HG02678 (cell line): ENCODE results near the gene C16orf89.

Source experiments
- ATAC-seq: cut with Tn5 transposase; IDR thresholded peaks from one replicate; pipeline ENCODE4 v1.9.1; 2021; ENCODE audit warnings: mild to moderate bottlenecking, moderate library complexity; ENCODE audit not compliant: unreplicated experiment

Gene C16orf89

GRCh38 chr16:5031601-5032000, 34.2 kb downstream of the C16orf89 start:
- ATAC-seq = no peak

GRCh38 chr16:5030251-5030870, 35.4 kb downstream of the C16orf89 start:
- no peak for ATAC-seq

DNA sequence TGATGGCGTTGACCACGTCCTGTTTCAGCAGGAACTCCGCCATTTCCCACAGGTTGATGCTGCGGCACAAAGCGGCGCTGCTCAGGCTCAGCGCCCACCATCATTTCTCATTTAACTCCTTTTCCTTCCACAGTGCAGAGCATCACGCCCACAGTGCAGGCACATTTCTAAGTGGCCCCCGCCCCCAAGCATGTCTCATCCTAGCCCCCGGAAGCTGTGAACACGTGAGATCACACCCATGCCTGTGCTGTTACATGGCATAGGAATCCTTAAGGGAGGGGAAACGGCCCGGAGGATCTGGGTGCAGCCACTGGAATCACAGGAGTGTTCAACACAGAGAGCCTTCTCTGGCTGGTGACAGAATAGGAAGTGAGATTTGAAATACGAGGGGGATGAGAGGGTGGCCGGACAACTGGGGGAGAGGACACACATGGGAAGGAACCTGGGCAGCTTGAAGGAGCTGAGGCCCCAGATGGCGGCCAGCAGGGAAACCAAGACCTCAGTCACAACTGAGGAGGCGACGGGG, 36.7 kb downstream of the C16orf89 start:
- ATAC-seq = no peak

DNA sequence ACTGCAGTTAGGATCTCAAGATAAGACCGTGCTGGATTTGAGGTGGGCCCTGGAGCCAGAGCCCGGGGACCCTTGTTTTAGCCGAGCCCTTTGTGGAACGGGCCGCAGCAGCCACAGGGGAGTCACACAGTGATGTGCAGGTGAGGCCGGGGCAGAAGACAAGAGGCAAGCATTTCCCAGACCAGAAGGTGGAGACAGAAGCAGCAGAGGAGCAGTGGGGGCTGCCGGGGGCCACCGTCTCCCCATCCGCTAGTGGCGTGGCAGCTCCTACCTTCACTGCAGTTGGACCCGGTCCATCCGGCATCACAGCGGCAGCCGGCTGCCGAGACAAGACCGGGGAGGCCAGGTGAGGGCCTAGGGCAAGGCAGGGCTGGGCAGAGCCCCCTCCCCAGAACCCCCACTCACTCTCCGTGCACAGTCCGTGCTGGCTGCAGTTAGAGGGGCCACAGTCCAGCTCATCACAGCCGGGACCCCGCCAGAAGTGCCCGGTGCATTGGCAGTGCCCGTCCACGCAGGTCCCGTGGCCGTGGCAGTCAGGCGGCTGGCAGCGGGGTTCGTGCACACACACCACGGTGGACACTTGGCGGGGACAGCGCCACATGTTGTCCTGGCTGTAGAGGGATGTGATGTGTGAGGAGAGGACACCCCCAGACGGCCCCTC, 38.1 kb downstream of the C16orf89 start:
- ATAC-seq = no peak

DNA sequence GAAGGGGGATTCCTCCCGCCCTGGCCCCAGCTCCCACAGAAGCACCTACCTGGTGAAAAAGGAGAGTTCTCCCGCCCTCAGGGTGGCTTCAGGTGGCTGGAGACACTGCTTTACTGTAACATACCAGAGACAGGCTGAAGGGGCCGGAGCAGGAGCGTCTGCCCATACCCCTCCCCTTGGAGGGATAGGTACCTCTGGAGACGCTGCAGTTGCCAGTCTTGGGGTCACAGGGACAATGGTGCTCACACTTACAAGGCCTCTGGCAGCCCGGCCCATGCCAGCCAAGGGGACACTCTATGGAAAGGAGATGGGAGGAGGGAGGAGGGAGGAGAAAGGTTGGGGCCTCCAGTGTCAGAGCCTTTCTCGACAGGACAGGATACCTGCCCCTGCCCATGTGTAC, 38.7 kb downstream of the C16orf89 start:
- ATAC-seq = no peak

DNA sequence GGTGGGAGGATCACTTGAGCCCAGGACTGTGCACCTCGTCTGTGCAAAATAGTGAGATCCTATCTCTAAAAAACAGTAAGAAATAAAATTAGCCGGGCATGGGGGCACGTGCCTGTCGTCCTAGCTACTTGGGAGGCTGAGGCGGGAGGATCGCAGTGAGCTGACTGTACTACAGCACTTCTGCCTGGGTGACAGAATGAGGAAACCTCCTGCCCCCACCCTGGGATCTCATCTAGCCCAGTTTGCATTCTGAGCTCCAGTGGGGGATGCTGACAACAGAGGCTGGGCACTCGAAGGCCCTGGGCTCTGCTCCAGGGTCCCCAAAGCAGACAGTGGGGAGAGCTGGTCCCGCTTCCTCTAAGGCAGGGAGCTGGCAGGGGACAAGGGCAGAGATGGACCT, 39.1 kb downstream of the C16orf89 start:
- ATAC-seq = no peak

DNA sequence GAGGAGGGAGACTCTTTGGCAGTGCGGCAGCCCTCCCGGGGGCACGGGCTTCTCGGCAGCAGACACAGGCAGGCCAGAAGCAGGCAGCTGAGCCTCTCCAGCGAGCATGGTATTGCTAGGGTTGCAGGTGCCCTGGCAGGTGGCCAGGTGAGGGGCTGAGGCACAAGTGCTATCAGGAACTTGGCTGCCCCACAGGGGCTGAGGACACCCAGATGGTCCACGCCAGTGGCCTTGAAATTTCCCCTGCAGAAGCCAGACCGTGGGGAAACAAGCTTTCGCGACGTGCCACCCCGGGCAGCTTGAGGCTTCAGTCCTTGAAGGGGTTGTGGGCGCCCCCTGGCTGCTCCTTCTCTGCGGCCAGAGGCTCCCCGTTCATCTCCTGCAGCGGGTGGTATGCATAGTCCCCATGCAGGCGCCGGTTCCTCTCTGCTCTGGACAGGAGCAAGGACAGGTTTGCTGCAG, 40.6 kb downstream of the C16orf89 start:
- ATAC-seq = no peak

DNA sequence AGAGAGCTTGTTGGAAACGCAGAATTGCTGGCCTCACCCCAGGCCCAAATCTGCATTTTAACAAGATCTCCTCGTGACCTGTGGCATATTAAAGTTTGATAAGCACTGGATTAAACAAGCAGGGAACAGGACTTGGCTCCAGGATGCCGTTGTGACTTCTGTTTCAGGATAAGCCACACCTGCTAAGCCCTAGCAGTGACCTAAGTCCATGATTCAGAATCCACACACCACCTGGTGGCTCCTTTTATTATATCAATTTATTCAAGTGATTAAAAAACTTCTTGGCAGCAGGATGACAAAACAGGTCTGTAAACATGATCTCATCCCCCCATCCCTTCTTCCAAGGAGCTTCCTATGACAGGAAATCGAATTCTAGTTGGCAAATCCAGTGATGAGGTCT, 41.1 kb downstream of the C16orf89 start:
- no peak for ATAC-seq

- no peak for ATAC-seq
Observed at GRCh38 chr16:5022521-5022920, 43.2 kb downstream of the C16orf89 start.

- no peak for ATAC-seq
Observed at GRCh38 chr16:5020551-5020950, 45.2 kb downstream of the C16orf89 start.

DNA sequence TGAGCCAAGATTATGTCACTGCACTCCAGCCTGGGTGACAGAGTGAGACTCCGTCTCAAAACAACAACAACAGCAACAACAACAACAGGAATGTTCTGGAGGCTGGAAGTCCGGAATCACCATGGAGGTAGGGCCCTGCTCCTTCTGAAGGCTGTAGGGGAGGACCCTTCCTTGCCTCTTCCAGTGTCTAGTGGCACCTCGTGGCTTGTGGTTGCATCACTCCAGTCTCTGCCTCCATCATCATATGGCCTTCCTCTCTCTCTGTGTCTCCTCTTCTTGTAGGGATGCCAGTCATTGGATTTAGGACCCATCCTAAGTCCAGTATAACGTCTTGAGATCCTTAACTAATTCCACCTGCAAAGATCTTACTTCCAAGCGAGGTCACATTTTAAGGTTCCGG, 46.0 kb downstream of the C16orf89 start:
- ATAC-seq = no peak

- no peak for ATAC-seq
Observed at GRCh38 chr16:5018793-5019192, 47.0 kb downstream of the C16orf89 start.

- no peak for ATAC-seq
Observed at GRCh38 chr16:5017678-5017969, 48.1 kb downstream of the C16orf89 start.

DNA sequence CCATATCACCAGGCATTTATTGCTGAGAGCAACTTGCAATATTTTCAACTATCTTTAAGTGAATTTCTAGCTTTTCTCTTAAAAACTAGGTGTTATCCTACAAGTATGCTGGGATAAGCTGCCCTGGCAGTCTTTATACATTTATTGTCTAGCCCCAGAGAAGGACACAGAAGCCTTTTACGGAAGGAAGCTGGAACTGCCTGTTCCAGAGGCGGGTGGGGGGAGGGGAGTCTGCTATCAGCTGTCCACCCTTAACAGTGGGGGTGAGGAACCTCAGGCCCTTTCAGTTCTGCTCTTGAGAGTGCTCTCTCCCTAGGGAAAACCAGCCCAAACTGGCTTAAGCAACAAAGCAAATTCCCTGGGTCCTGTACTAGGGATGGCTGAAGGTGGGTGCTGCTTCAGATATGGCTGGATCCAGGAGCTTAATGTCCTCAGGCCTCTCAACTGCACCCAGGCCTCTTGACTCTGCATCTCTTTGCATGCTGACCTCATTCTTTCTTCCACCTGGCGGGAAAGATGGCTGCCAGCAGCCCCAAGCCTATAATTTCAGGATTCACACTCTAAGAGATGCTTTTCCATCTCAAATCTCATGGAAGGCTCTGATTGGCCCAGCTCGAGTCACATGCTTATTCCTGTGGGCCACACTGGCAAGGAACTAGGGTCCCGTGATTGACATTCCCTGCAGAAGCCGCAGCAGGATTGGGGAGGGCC, 48.6 kb downstream of the C16orf89 start:
- no peak for ATAC-seq

GRCh38 chr16:5015887-5016286, 49.9 kb downstream of the C16orf89 start:
- no peak for ATAC-seq

GRCh38 chr16:5015351-5015750, 50.4 kb downstream of the C16orf89 start:
- no peak for ATAC-seq

GRCh38 chr16:5012887-5013286, 52.9 kb downstream of the C16orf89 start:
- ATAC-seq = no peak

GRCh38 chr16:5011637-5012036, 54.1 kb downstream of the C16orf89 start:
- no peak for ATAC-seq

DNA sequence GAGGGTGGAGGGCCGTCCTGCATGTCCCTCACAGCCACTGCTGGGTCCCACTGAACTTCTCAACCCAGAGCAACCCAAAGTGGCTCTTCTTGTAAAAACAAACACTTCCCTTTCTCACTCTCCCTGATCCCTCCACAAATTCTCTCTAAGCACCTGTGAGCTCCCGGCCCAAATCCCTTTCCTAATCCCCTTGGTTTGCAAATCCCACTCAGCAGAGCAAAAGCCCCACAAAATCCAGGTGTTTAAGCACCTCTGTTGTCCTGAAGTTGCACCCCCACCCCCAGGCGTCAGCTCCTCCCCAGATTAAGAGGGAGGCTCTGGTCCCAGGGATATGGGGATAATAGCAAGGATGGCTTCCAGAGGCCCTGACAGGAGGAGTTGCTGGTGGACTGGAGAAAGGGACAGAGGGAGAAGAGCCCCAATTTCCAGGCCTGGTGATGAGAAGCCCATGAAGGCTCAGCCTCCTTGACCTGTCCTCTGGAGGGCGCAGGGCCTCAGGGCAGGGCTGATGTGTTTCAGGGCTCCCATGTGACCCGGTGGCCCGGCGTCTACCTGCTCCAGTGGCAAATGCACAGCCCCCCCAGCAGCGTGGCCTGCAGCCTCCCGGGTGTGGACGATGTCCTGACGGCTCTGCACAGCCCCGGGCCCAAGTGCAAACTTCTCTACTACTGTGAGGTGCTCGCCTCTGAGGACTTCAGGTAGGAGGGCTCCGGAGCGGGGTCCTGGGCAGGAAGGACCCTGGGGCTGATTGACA, 55.0 kb downstream of the C16orf89 start:
- no peak for ATAC-seq

- ATAC-seq = no peak
Observed at GRCh38 chr16:5008311-5008731, 57.4 kb downstream of the C16orf89 start.

DNA sequence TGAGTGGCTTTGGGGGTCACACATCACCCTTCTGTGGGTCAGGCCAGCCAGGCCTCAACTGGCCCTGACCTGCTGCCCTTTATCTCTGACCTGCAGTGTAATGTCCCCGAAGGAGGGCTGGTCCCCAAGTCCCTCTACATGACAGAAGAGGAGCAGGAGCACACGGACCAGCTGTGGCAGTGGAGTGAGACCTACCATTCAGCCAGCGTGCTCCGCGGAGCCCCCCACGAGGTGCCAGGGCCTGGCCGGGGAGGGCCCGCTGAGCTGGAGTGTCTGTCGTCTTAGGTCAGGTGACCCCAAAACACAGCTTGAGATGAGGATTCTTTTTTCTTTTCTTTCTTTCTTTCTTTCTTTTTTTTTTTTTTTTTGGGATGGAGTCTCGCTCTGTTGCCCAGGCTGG, 58.5 kb downstream of the C16orf89 start:
- ATAC-seq = no peak
